H1 (cell line): ENCODE data around the gene PLCL1. TPM values are rescaled to one million over a fixed set of nuclear protein-coding genes. Genes with fewer than 3 reads are reported as not detected.

ENCODE experiments used
- CTCF ChIA-PET: fragments of 300-600 bp; sonication (Branson Sonifier 250); formaldehyde crosslinking; loops from one replicate; lab custom pipeline; 2021; ENCODE audit not compliant: partially characterized antibody; lab: Charles Lee
- POLR2A ChIA-PET: fragments of 300-600 bp; sonication (Branson Sonifier 250); formaldehyde crosslinking; loops from one replicate; lab custom pipeline; 2021; ENCODE audit warnings: inconsistent platforms; ENCODE audit not compliant: partially characterized antibody; lab: Charles Lee
- DNase-seq, 2 experiments: peaks; one replicate each; pipeline versions ENCODE4 v3.0.0 to v3.0.0-alpha.2; 2010 to 2022; ENCODE audit warnings: low spot score in 2 of 2, low read depth in 1 of 2, mixed read lengths in 1 of 2
- FAIRE-seq: peaks from 2 replicates; lab custom pipeline; 2011; peaks lifted over from hg19 to GRCh38; lab: Jason Lieb, UNC
- H2AFZ ChIP-seq: 2 replicates; pipeline ENCODE4 v1.8.1; 2012; ENCODE audit warnings: low read length, inconsistent platforms
- H2AK5ac ChIP-seq: 2 replicates; pipeline ENCODE4 v1.6.1; 2013; ENCODE audit warnings: low read depth, low read length
- H2BK120ac ChIP-seq: replicated peaks from 2 replicates; pipeline ENCODE3; 2013; ENCODE audit warnings: low read depth, low read length, inconsistent platforms
- H2BK12ac ChIP-seq: 2 replicates; pipeline ENCODE4 v1.6.1; 2013; ENCODE audit warnings: low read depth, low read length
- H2BK15ac ChIP-seq: 2 replicates; pipeline ENCODE4 v1.6.1; 2013; ENCODE audit warnings: low read length
- H2BK20ac ChIP-seq: 2 replicates; pipeline ENCODE4 v1.6.1; 2013; ENCODE audit warnings: low read length
- H2BK5ac ChIP-seq: 2 replicates; pipeline ENCODE4 v1.6.1; 2013; ENCODE audit warnings: low read depth, low read length
- H3K14ac ChIP-seq: 2 replicates; pipeline ENCODE4 v1.6.1; 2013; ENCODE audit warnings: inconsistent platforms; ENCODE audit not compliant: insufficient read length
- H3K18ac ChIP-seq: 2 replicates; pipeline ENCODE4 v1.6.1; 2013; ENCODE audit warnings: low read length; ENCODE audit errors: extremely low read depth
- H3K23ac ChIP-seq: 2 replicates; pipeline ENCODE4 v1.6.1; 2013; ENCODE audit warnings: inconsistent platforms; ENCODE audit not compliant: insufficient read length
- H3K23me2 ChIP-seq: 2 replicates; pipeline ENCODE4 v1.6.1; 2013; ENCODE audit warnings: low read depth, low read length
- H3K27ac ChIP-seq: 2 replicates; pipeline ENCODE4 v1.6.1; 2011; ENCODE audit warnings: low read depth, low read length, inconsistent platforms
- H3K27me3 ChIP-seq, 4 experiments: replicated peaks in 1 of 4; 1 replicate in 1 of 4; 2 replicates in 3 of 4; pipeline versions ENCODE4 v1.6.1 to v1.8.1; 2011 to 2013; ENCODE audit warnings: low read length in 3 of 4, mild to moderate bottlenecking in 3 of 4, inconsistent platforms in 2 of 4, mixed read lengths in 2 of 4, moderate library complexity in 1 of 4; ENCODE audit not compliant: control insufficient read depth in 3 of 4, insufficient read depth in 3 of 4; ENCODE audit errors: extremely low read depth in 1 of 4
- H3K36me3 ChIP-seq, 4 experiments: 2 replicates each; pipeline versions ENCODE4 v1.6.1 to v1.8.1; 2011 to 2013; ENCODE audit warnings: mild to moderate bottlenecking in 4 of 4, low read length in 3 of 4, moderate library complexity in 2 of 4, control low read depth in 1 of 4, inconsistent platforms in 1 of 4; ENCODE audit not compliant: insufficient read depth in 4 of 4, control insufficient read depth in 2 of 4
- H3K4ac ChIP-seq: replicated peaks from 2 replicates; pipeline ENCODE3; 2013; ENCODE audit warnings: low read length, low read depth, mixed read lengths, inconsistent platforms; ENCODE audit not compliant: insufficient read length
- H3K4me1 ChIP-seq, 4 experiments: replicated peaks in 1 of 4; 1 replicate in 1 of 4; 2 replicates in 3 of 4; pipeline versions ENCODE4 v1.6.1 to v1.8.1; 2011 to 2013; ENCODE audit warnings: low read length in 3 of 4, inconsistent platforms in 2 of 4, mixed read lengths in 1 of 4; ENCODE audit not compliant: insufficient read depth in 4 of 4, control insufficient read depth in 3 of 4
- H3K4me2 ChIP-seq, 2 experiments: 2 replicates each; pipeline versions ENCODE4 v1.6.1 to v1.8.1; 2011 to 2013; ENCODE audit warnings: low read depth in 2 of 2, low read length in 2 of 2, control low read depth in 1 of 2, inconsistent platforms in 1 of 2, mild to moderate bottlenecking in 1 of 2; ENCODE audit not compliant: insufficient read depth in 1 of 2
- H3K4me3 ChIP-seq, 4 experiments: fragments of 200-600, 300-600 bp in 1 of 4; sonication (generic), shearing (Covaris generic), sonication (Bioruptor Twin) in 1 of 4; 2 replicates each; pipeline versions ENCODE4 v1.5.1 to v1.8.1; 2011 to 2016; ENCODE audit warnings: low read length in 4 of 4, low read depth in 3 of 4, control low read depth in 2 of 4, inconsistent platforms in 2 of 4, mild to moderate bottlenecking in 2 of 4, mixed read lengths in 1 of 4, moderate library complexity in 1 of 4; ENCODE audit not compliant: insufficient read depth in 2 of 4; ENCODE audit errors: extremely low read depth in 1 of 4
- H3K56ac ChIP-seq: replicated peaks from 2 replicates; pipeline ENCODE3; 2013; ENCODE audit warnings: low read depth, mild to moderate bottlenecking, mixed read lengths, low read length, inconsistent platforms; ENCODE audit not compliant: insufficient read length
- H3K79me1 ChIP-seq: 2 replicates; pipeline ENCODE4 v1.6.1; 2013; ENCODE audit warnings: low read depth, low read length, control low read depth
- H3K79me2 ChIP-seq, 2 experiments: 2 replicates each; pipeline versions ENCODE4 v1.6.1 to v1.8.1; 2012 to 2013; ENCODE audit warnings: low read length in 2 of 2, mild to moderate bottlenecking in 2 of 2, inconsistent platforms in 1 of 2; ENCODE audit not compliant: insufficient read depth in 2 of 2, control insufficient read depth in 1 of 2
- H3K9ac ChIP-seq, 4 experiments: replicated peaks in 1 of 4; 1 replicate in 1 of 4; 2 replicates in 3 of 4; pipeline versions ENCODE4 v1.6.1 to v1.8.1; 2011 to 2013; ENCODE audit warnings: low read depth in 3 of 4, low read length in 3 of 4, control low read depth in 2 of 4, mild to moderate bottlenecking in 2 of 4, moderate library complexity in 2 of 4, inconsistent platforms in 1 of 4; ENCODE audit errors: extremely low read depth in 1 of 4
- H3K9me3 ChIP-seq, 2 experiments: 2 replicates each; pipeline versions ENCODE4 v1.6.1 to v1.8.1; 2012 to 2013; ENCODE audit warnings: mild to moderate bottlenecking in 2 of 2, moderate library complexity in 2 of 2, control low read depth in 1 of 2, inconsistent platforms in 1 of 2, low read depth in 1 of 2, low read length in 1 of 2, mixed read lengths in 1 of 2; ENCODE audit not compliant: insufficient read depth in 2 of 2
- H4K20me1 ChIP-seq, 2 experiments: replicated peaks in 1 of 2; 2 replicates each; pipeline versions ENCODE3 to v1.8.1; 2011 to 2013; ENCODE audit warnings: inconsistent platforms in 2 of 2, low read length in 2 of 2, mild to moderate bottlenecking in 1 of 2; ENCODE audit not compliant: insufficient read depth in 2 of 2, control insufficient read depth in 1 of 2
- H4K5ac ChIP-seq: 2 replicates; pipeline ENCODE4 v1.6.1; 2013; ENCODE audit warnings: low read length, low read depth, mixed read lengths, inconsistent platforms; ENCODE audit not compliant: insufficient read length
- H4K8ac ChIP-seq: 2 replicates; pipeline ENCODE4 v1.8.0; 2013; ENCODE audit warnings: mild to moderate bottlenecking, moderate library complexity, low read length, inconsistent platforms; ENCODE audit not compliant: insufficient read depth; ENCODE audit errors: extremely low read depth
- H4K91ac ChIP-seq: replicated peaks from 2 replicates; pipeline ENCODE3; 2013; ENCODE audit warnings: low read length, mixed read lengths, inconsistent platforms; ENCODE audit not compliant: insufficient read length
- EGR1 ChIP-seq: IDR thresholded peaks from 2 replicates; pipeline ENCODE4 v1.6.1; 2011; ENCODE audit warnings: low read depth, low read length, borderline replicate concordance
- GABPA ChIP-seq: IDR thresholded peaks from 2 replicates; pipeline ENCODE4 v1.6.1; 2011; ENCODE audit warnings: mild to moderate bottlenecking, low read length, moderate library complexity, borderline replicate concordance; ENCODE audit not compliant: insufficient read depth
- MAX ChIP-seq: IDR thresholded peaks from 2 replicates; pipeline ENCODE4 v1.6.1; 2012; ENCODE audit warnings: inconsistent platforms
- SP2 ChIP-seq: IDR thresholded peaks from 2 replicates; pipeline ENCODE4 v1.6.1; 2012; ENCODE audit warnings: mild to moderate bottlenecking, low read length, inconsistent platforms
- polyA plus RNA-seq, 7 experiments: library from polyadenylated mRNA; depleted of rRNA in 3 of 7; stranded (reverse) in 5 of 7; unstranded in 2 of 7; fragments of >200 nt in 5 of 7; fragments of 200-250 nt in 2 of 7; gene quantifications; 1 replicate in 5 of 7; 2 replicates in 1 of 7; 4 replicates in 1 of 7; pipeline versions ENCODE4 v1.2.1 to v1.2.3, GENCODE V29; 2011 to 2013; ENCODE audit warnings: missing spikeins in 2 of 7, mixed read lengths in 2 of 7
- total RNA-seq: library from RNA; stranded (reverse); fragmentation: NEBNext Ultra II Directional; extraction: Animal tissue kit (Norgen Biotek cat#: 25700); gene quantifications from 2 replicates; pipeline ENCODE4 v1.2.1, GENCODE V29; 2021

PLCL1 gene
- total and polyA plus RNA-seq, 2 of the 8 experiments (the other 6 are each of a cell fraction or from before 2014, with no cell fraction given), result not detected

- POLR2A ChIA-PET, result no interaction called here
- H3K27ac ChIP-seq, result no peak overlapping the region
- no peak overlapping the region for H3K23ac ChIP-seq
- no peaks in the 10 kb centered on the region for H3K9me3 ChIP-seq
- CTCF ChIA-PET, result no interaction called here
- H3K4me1 ChIP-seq, result no peaks in the 10 kb centered on the region
- no peak overlapping the region for H2BK5ac ChIP-seq
- DNase-seq, result no peak
- H2BK12ac ChIP-seq, result no peak overlapping the region
- no peak overlapping the region for H3K4ac ChIP-seq
- no peak overlapping the region for H3K56ac ChIP-seq
- H2BK15ac ChIP-seq, result no peak overlapping the region
- no peaks in the 10 kb centered on the region for H3K23me2 ChIP-seq
- H4K8ac ChIP-seq, result no peak overlapping the region
- no peak overlapping the region for H2BK120ac ChIP-seq
- FAIRE-seq, result no peak
- no peak overlapping the region for H4K5ac ChIP-seq
- H3K18ac ChIP-seq, result no peak overlapping the region
- H2AK5ac ChIP-seq, result no peak overlapping the region
- H2AFZ ChIP-seq, result no peak overlapping the region
- TF ChIP-seq GABPA (no peak), SP2 (no peak), EGR1 (no peak), MAX (no peak)
- TF ChIP-seq, all 59 proteins: peak for 0
- Histone ChIP-seq H3K79me1 (no peaks in the 10 kb centered on the region), H3K27me3 (no peaks in the 10 kb centered on the region), H3K14ac (no peak overlapping the region), H4K91ac (no peak overlapping the region), H3K9ac (no peak overlapping the region), H4K20me1 (no peaks in the 10 kb centered on the region), H3K4me2 (no peak overlapping the region), H3K36me3 (no peaks in the 10 kb centered on the region), H3K79me2 (no peaks in the 10 kb centered on the region), H3K4me3 (no peak overlapping the region), H2BK20ac (no peak overlapping the region)
Measured at GRCh38 chr2:197965756-197966155, 161.4 kb downstream of the PLCL1 start.
